Skeletal muscle tissue (tissue), 4 donors: ENCODE measurements around the gene MX1. TPM values are rescaled to one million over a fixed set of nuclear protein-coding genes. Genes with fewer than 3 reads are reported as not detected.

Experiments used
- H3K27ac ChIP-seq: one replicate; pipeline ENCODE4 v1.7.0; 2013; ENCODE audit warnings: mild to moderate bottlenecking, low read depth, low read length, inconsistent platforms
- H3K27me3 ChIP-seq, 3 donors: one replicate each; pipeline ENCODE4 v1.7.0; 2013; ENCODE audit warnings: low read length in 3 of 3; ENCODE audit not compliant: control insufficient read depth in 3 of 3, insufficient read depth in 3 of 3
- H3K36me3 ChIP-seq, 3 donors: one replicate each; pipeline ENCODE4 v1.7.0; 2013; ENCODE audit warnings: low read length in 3 of 3; ENCODE audit not compliant: control insufficient read depth in 3 of 3, insufficient read depth in 3 of 3
- H3K4me1 ChIP-seq, 3 donors: one replicate each; pipeline ENCODE4 v1.7.0; 2013; ENCODE audit warnings: low read length in 3 of 3, mild to moderate bottlenecking in 3 of 3; ENCODE audit not compliant: control insufficient read depth in 3 of 3, insufficient read depth in 3 of 3
- H3K4me3 ChIP-seq, 3 donors: one replicate each; pipeline ENCODE4 v1.7.0; 2013; ENCODE audit warnings: low read length in 3 of 3
- H3K9ac ChIP-seq, 3 donors: one replicate each; pipeline ENCODE4 v1.7.0; 2013; ENCODE audit warnings: low read length in 3 of 3, mild to moderate bottlenecking in 3 of 3, moderate library complexity in 2 of 3, low read depth in 1 of 3
- H3K9me3 ChIP-seq, 3 donors: one replicate each; pipeline ENCODE4 v1.7.0; 2013; ENCODE audit warnings: low read length in 3 of 3; ENCODE audit not compliant: control insufficient read depth in 3 of 3
- total RNA-seq: library from RNA; depleted of rRNA; stranded (reverse); fragments of >200 nt; gene quantifications from one replicate; pipeline ENCODE4 v1.2.3, GENCODE V29; 2014
- donor health status: Osteomylitis.

Gene MX1, protein sequence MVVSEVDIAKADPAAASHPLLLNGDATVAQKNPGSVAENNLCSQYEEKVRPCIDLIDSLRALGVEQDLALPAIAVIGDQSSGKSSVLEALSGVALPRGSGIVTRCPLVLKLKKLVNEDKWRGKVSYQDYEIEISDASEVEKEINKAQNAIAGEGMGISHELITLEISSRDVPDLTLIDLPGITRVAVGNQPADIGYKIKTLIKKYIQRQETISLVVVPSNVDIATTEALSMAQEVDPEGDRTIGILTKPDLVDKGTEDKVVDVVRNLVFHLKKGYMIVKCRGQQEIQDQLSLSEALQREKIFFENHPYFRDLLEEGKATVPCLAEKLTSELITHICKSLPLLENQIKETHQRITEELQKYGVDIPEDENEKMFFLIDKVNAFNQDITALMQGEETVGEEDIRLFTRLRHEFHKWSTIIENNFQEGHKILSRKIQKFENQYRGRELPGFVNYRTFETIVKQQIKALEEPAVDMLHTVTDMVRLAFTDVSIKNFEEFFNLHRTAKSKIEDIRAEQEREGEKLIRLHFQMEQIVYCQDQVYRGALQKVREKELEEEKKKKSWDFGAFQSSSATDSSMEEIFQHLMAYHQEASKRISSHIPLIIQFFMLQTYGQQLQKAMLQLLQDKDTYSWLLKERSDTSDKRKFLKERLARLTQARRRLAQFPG
- total RNA-seq = 11.0 TPM

DNA sequence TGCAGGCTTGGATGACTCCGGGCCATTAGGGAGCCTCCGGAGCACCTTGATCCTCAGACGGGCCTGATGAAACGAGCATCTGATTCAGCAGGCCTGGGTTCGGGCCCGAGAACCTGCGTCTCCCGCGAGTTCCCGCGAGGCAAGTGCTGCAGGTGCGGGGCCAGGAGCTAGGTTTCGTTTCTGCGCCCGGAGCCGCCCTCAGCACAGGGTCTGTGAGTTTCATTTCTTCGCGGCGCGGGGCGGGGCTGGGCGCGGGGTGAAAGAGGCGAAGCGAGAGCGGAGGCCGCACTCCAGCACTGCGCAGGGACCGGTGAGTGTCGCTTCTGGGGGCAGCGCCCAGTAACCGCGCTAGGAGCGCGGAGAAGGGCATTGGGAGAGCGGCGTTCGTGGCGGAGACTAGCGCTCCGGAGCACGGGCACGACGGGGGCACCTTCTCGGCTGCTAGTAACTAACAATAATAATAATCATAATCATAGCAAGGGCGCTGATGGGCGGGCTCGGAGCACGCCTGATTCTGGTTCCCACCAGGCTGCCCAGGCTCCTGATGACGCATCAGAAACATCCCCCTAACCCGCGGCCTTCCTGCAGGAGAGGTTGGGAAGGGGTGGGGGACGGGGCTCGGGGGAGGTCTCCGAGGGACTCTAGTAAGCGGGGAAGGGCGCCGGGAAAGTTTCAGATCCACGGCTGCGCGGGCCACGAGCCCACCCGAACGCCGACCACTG lies at the start of gene MX1:
TSS of gene MX1 (plus strand) at position 286 of the 722 bp plus-strand sequence. CDS start 5,832 bp downstream, outside the sequence.
- Histone ChIP-seq H3K9me3 (no peaks in the 10 kb centered on the region), H3K27me3 (peaks cover 5 to 18% (median 12%) of the 10 kb centered on the region in 3 donors), H3K27ac (peak within 1 kb of the TSS; percentile 60), H3K4me1 (peaks cover 6 to 10% (median 10%) of the 10 kb centered on the region in 3 donors), H3K9ac (peak within 1 kb of the TSS; percentile 73 to 81 (median 80)), H3K4me3 (peak within 1 kb of the TSS; percentile 72 to 81 (median 73)), H3K36me3 (peaks cover 0 to 3% (median 0%) of the 10 kb centered on the region in 3 donors)

DNA sequence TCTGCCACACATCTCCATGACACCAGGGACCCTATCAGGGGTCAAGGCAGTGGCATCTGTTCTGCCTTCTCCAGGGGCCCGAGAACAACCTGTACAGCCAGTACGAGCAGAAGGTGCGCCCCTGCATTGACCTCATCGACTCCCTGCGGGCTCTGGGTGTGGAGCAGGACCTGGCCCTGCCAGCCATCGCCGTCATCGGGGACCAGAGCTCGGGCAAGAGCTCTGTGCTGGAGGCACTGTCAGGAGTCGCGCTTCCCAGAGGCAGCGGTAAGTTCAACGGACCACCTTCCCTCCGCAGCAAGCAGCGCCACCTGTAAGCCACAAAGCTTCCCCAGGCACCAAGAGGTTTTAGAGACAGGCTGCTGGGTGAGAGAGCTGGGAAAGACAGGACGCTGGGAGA lies 48.3 kb upstream of the MX1 start:
- Histone ChIP-seq H3K9ac (no peak overlapping the region), H3K27ac (no peak overlapping the region), H3K4me3 (no peak overlapping the region), H3K36me3 (peaks cover 0 to 13% (median 3%) of the 10 kb centered on the region in 3 donors), H3K4me1 (no peaks in the 10 kb centered on the region), H3K27me3 (peaks cover 0 to 7% (median 0%) of the 10 kb centered on the region in 3 donors), H3K9me3 (peaks cover 0 to 2% (median 0%) of the 10 kb centered on the region in 3 donors)

DNA sequence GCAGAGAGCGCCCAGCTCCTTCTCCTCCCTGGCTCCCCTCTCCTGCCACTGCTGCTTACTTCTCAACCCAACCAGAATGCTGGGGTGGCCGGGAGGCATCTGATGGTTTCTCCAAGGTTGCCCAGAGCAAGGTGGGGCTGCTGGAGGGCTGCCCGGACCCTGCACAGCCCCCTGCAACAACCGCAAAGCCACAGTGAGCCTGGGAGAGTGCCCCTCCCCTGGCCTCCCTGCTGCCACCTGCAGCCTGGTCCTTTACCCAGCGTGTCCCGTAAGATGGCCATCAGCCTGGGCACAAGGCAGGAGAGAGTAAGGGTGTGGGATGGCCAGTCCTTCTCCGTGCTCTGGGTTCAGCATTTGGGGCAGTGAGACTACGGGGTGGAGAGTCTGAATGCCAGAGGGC lies 47.2 kb upstream of the MX1 start:
- Histone ChIP-seq H3K4me3 (no peak overlapping the region), H3K9me3 (peaks cover 0 to 2% (median 0%) of the 10 kb centered on the region in 3 donors), H3K9ac (no peak overlapping the region), H3K4me1 (no peaks in the 10 kb centered on the region), H3K27ac (no peak overlapping the region), H3K27me3 (peaks cover 0 to 7% (median 0%) of the 10 kb centered on the region in 3 donors), H3K36me3 (peaks cover 0 to 13% (median 2%) of the 10 kb centered on the region in 3 donors)

DNA sequence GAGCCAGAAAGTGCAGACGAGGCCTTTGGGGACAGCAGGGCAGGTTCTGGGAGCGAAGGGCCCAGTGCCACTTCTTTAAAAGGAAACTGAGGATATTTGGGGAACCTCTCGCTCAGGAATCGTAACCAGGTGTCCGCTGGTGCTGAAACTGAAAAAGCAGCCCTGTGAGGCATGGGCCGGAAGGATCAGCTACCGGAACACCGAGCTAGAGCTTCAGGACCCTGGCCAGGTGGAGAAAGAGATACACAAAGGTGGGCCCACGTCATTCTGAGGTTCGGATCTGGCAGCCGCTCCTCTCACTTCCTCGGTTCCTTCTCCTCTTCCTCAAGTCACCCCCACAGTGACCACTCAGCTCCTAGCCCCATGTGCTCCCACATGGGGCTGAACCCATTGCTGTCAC lies 46.1 kb upstream of the MX1 start:
- Histone ChIP-seq H3K4me1 (no peaks in the 10 kb centered on the region), H3K27me3 (peaks cover 0 to 7% (median 0%) of the 10 kb centered on the region in 3 donors), H3K9ac (no peak overlapping the region), H3K36me3 (peaks cover 0 to 13% (median 2%) of the 10 kb centered on the region in 3 donors), H3K27ac (no peak overlapping the region), H3K9me3 (peaks cover 0 to 2% (median 0%) of the 10 kb centered on the region in 3 donors), H3K4me3 (no peak overlapping the region)

DNA sequence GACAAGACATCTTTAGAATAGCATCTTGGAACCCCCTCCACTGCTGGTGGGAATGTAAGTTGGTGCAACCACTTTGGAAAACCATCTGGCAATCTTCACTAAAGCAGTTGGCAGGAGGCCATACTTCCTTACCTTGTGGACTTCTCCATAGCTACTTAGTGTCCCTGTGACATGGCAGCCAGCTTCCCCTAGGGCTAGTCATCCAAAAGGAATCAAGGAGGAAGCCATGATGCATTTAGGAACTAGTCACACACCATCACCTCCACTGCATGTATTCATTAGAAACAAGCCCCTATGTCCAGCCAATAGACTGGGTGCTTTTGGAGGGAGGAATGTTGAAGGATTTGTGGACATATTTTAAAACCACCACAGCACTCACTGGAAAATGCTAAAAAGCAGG lies 44.3 kb upstream of the MX1 start:
- no peak overlapping the region for H3K4me3 ChIP-seq
- peaks cover 0 to 5% (median 0%) of the 10 kb centered on the region in 3 donors for H3K4me1 ChIP-seq
- H3K9me3 ChIP-seq = peaks cover 0 to 2% (median 0%) of the 10 kb centered on the region in 3 donors
- H3K36me3 ChIP-seq = peaks cover 0 to 13% (median 2%) of the 10 kb centered on the region in 3 donors
- no peak overlapping the region for H3K9ac ChIP-seq
- H3K27ac ChIP-seq = no peak overlapping the region
- H3K27me3 ChIP-seq = peaks cover 0 to 7% (median 0%) of the 10 kb centered on the region in 3 donors

DNA sequence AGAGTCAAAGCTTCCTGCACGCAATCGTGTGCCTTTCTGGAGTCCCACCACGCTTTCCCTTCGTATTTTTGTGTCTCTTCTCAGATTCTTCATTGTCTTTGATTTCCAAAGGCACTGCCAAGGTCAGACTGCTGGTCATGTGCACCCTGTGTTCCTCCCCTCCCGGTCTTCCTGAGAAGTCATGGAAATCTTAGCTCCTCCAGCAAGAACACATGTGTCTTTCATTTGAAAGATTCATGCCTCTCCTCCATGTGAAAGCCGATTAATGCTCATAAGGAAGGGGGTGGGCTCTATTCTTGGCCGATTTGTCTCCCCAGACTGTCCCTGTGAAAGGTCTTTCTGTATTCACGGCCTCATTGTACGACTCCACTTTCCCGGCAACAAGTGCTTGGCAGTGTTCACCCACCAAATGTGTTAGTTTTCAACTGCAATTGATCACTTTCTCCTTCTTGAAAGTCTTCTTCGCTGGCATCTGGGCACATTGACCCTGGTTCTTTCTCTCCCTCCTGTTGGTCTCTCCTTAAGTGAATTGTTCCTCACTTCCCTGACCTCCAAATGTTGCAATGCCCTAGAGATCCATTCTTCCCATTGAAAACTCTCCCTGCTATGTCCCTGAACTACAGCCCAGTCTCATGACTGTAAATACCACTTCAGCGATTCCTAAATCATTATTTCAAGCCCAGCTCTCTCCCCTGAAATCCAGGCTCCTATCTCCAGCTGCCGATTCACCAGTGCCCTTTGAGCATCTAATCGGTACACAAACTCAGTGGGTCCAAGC lies 38.8 kb upstream of the MX1 start:
- Histone ChIP-seq H3K9ac (no peak overlapping the region), H3K4me3 (no peak overlapping the region), H3K36me3 (peaks cover 0 to 4% (median 0%) of the 10 kb centered on the region in 3 donors), H3K27me3 (peaks cover 0 to 5% (median 0%) of the 10 kb centered on the region in 3 donors), H3K27ac (peak overlapping the region; percentile 6), H3K9me3 (no peaks in the 10 kb centered on the region), H3K4me1 (peaks cover 0 to 5% (median 0%) of the 10 kb centered on the region in 3 donors)

DNA sequence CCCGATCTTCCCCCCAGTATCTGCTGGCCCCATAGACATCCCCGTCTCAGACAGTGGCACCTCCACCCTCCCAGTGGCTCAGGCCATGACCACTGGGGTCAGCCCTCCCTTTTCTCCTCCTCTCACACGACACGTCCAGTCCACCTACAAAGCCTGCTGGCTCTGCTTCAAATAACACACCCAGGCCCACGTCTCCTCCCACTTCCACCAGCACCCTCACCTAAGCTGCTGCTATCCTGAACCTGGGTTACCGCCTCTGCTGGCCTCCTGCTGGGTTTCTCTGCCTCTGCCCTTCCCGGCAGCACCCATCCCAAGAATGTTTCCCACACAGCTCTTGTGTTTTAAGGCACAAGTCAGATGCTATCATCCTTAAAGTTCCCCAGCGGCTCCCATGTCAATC lies 38.2 kb upstream of the MX1 start:
- no peak overlapping the region for H3K9ac ChIP-seq
- H3K27me3 ChIP-seq = peaks cover 0 to 5% (median 0%) of the 10 kb centered on the region in 3 donors
- peak overlapping the region; percentile 6 for H3K27ac ChIP-seq
- no peaks in the 10 kb centered on the region for H3K9me3 ChIP-seq
- H3K4me3 ChIP-seq = no peak overlapping the region
- H3K4me1 ChIP-seq = peaks cover 0 to 5% (median 0%) of the 10 kb centered on the region in 3 donors
- peaks cover 0 to 4% (median 0%) of the 10 kb centered on the region in 3 donors for H3K36me3 ChIP-seq

DNA sequence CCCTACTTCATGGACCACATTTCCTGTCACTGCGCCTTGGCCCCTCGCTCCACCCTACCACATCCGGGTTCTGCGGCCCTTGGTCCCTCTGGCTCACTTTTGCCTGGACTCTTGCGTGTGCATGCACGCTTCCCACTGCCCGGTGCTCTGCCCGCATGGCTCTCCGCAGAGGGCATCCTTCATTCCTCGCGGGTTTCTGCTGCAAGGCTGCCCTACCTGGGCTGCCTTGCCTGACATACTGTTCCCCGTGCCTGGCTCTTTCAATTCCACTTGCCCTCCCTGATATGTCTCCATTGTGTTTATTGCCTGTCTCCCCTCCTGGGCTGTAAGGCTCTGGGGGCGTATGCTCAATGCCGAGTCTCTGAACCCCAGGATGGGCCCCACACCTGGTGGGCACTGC lies 37.8 kb upstream of the MX1 start:
- no peak overlapping the region for H3K27ac ChIP-seq
- H3K27me3 ChIP-seq = peaks cover 0 to 7% (median 0%) of the 10 kb centered on the region in 3 donors
- H3K4me1 ChIP-seq = peaks cover 0 to 5% (median 0%) of the 10 kb centered on the region in 3 donors
- H3K9me3 ChIP-seq = no peaks in the 10 kb centered on the region
- no peak overlapping the region for H3K9ac ChIP-seq
- H3K36me3 ChIP-seq = peaks cover 0 to 4% (median 0%) of the 10 kb centered on the region in 3 donors
- H3K4me3 ChIP-seq = no peak overlapping the region

DNA sequence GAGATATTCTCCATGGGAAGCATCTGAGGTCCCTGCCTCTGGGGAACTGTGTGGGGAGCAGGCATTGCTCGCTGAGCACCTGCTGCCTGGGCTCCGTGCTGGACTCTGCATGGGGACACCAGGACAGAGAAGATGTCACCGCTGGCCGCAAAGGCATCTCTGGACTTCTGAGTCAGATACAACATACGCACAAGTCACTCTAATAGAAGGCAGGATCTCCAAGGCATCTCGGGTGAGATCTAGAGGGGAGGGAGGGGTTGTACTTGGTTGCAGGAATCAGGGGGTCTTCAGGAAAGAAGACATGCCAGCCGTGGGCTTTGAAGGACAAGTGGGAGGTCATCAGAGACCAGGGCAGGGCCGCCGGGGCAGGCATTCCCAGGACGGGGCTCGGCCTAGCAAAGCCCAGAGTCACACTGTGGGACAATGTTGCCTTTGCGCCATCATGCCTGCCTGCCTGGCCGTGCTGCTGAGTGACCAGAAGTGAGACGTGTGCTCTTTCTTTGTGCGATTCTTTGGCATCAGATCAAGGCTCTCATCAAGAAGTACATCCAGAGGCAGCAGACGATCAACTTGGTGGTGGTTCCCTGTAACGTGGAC lies 35.9 kb upstream of the MX1 start:
- Histone ChIP-seq H3K9ac (no peak overlapping the region), H3K4me3 (no peak overlapping the region), H3K27me3 (peaks cover 0 to 13% (median 0%) of the 10 kb centered on the region in 3 donors), H3K36me3 (peaks cover 0 to 4% (median 0%) of the 10 kb centered on the region in 3 donors), H3K9me3 (no peaks in the 10 kb centered on the region), H3K27ac (no peak overlapping the region), H3K4me1 (peaks cover 0 to 5% (median 0%) of the 10 kb centered on the region in 3 donors)
